Muscle of arm (tissue), 12 donors: ENCODE results near the gene CC2D2B. TPM values are rescaled to one million over a fixed set of nuclear protein-coding genes. Genes with fewer than 3 reads are reported as not detected.

Source experiments
- DNase-seq: peaks from one replicate; pipeline ENCODE4 v3.0.0-alpha.2; 2013
- polyA plus RNA-seq, 12 donors: library from polyadenylated mRNA; unstranded; fragments of 120-200 nt; gene quantifications; one replicate each; pipeline ENCODE4 v1.2.1, GENCODE V29; 2013; ENCODE audit not compliant: insufficient read length in 12 of 12

CC2D2B gene
- polyA plus RNA-seq, 12 donors, result 0.41 to 1.9 (median 0.99) TPM; not detected in 2

GRCh38 chr10:96077156-96077555 is 169.4 kb downstream of the CC2D2B start:
- no peak for DNase-seq

GRCh38 chr10:96082153-96082552 is 174.4 kb downstream of the CC2D2B start:
- DNase-seq, result no peak

Other genes with a start within 250 kb of the CC2D2B start
- 10 to 100 TPM in 11 of 12 donors, not detected in 1; 23.8 to 44.8 (median 29.0) TPM for gene TCTN3, start 214.0 kb upstream of the CC2D2B start, polyA plus RNA-seq
- gene ENTPD1, start 151.8 kb upstream of the CC2D2B start, polyA plus RNA-seq, result 10 to 100 TPM in 11 of 12 donors, not detected in 1; 12.7 to 20.0 (median 14.3) TPM
- 10 to 100 TPM in 9 of 12 donors, 1 to 10 TPM in 2, not detected in 1; 8.2 to 12.7 (median 11.5) TPM for gene CCNJ, start 135.6 kb downstream of the CC2D2B start, polyA plus RNA-seq
- 10 to 100 TPM in 11 of 12 donors, not detected in 1; 13.0 to 35.4 (median 24.8) TPM for gene ZNF518A, start 222.3 kb downstream of the CC2D2B start, polyA plus RNA-seq